ENCODE data around the gene QRICH1.

The QRICH1 gene

DNA sequence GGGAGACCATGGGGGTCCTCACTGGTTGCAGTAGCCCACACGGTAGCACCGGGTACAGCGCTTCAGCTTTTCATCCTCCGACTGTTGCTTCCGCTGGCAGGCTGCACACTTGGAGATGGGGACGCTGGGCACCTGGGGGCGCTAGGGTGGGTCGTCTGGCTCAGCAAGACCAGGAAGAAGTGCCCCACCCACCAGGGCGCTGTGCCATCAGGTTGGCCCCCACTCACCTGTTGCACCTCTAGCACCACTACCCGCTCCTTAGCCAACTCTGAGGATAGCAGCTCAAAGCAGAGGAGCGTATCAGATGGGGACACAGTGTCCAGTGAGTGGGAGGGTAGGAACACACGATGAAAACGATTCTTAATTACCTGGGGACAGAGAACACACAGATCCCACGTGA is 18.4 kb upstream of the QRICH1 start:
- DNase-seq, result no peak

DNA sequence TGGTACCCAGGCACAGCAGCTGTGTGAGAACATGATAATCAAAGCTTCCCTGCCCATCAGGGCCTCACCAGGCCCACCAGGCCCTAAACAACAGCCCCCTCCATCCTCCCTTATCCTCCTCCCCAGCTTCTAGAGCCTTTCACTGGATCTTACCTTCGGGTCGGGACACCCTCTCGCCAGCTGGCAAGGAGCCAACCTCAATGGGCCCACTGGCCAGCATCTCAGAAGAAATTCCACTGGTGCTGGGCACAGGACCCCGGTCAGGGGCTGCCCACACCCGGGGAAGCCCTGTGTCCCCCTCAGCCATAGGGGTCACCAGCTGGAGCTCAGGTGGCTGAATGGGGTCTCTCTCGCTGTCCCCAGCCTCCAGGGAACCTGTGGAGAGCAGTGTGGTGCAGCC is 17.5 kb upstream of the QRICH1 start:
- DNase-seq, result no peak

DNA sequence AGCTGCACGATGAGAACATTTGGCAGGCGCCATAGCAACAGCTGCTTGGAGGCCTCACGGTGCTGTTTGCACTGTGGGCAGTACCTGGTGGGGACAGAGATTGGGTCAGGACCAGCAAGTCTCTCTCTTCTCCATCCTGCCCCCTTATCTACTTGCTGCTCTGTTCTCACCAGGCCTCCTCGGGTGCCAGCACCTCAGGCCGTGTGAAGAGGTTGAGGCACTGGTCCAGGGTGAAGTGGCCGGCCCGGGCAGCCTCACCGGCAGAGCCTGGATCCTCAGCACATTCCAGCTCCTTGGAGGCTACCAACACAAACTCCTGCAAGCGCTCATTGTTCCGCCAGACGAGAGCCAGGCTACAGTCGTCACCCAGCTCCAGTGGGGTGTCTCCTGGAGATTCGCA is 16.9 kb upstream of the QRICH1 start:
- DNase-seq, result no peak

DNA sequence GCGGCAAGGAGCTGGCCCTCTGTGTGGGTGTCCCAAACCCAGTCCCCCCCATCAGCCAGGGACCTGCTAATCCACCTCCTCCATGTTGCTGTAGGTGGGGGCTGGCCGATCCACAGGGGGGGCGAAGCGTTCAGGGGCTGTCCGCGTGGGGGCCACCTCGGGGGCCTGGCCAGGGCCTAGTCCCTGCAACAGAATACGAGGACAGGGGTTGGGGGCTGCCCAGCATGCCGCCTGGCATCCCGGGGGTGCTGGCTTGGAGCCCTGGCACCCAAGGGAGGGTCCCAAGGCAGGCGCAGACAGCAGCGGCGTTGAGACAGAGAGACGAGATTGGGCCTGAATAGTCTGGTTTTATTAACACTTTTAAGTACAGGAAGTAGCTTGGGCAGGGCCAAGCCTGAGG is 14.5 kb upstream of the QRICH1 start:
- no peak for DNase-seq

DNA sequence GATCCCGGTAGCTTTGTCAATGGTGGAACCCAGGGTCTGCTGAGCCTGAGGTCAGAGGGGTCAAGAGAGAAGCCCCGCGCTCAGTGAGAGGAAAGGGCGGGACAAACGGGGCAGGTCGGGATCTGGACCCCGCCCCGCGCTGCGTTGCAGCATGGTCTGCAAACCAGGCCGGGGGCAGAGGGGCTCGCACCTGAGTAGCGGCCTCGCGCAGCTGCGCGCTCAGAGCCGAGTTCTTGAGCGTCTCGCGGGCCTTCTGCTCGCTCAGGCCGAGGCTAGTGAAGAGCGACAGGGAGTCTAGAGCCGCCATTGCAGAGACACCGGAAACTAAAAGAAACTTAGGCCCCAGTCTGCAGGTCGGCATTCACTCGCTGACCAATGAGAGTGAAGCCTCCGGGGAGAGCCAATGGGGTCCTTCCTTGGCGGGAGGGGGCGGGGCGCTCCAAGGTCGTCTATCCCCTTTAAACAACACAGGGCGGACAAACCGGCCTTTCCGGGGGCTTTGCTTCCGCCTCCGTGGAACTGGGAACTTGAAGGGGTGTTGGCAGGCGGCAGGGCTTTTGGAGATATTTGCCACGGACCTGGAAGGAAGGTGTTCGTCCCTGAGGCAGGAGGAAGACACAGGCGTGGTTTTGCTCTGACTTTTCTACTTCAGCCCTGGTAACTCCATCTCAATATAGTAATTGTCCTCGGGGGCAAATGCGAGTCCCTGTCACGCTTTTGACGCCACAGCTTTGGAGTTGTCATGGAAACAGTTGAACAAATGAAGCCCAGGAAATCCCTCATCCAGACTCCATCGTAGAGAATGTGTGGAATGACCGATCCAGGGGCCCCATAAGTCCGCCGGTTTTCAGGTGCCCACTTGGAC is 10.8 kb upstream of the QRICH1 start, which contains the start of gene QARS1:
Gene QARS1 (minus strand): TSS at position 331 of the 865 bp plus-strand sequence. CDS start 24 bp downstream, at position 307.
- DNase-seq, result peak; percentile 94

DNA sequence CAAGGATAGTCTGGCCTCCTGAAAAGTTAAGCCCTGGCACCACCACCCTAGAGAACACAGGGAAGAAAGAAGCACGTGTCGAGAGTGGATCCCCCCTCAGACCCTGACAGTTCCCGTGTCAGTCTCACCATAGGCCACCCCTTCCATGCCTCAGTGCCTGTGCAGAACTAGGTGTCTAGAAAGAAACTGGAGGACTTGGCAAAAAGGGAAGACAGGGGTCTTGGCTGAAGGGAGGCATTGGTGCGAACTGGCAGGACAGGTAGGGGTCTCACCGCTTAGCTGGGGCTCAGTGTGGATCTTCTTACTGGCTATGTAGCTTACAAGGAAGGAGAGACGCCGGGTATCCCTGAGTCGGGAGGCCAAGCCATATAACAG is 10.2 kb upstream of the QRICH1 start:
- DNase-seq, result no peak

DNA sequence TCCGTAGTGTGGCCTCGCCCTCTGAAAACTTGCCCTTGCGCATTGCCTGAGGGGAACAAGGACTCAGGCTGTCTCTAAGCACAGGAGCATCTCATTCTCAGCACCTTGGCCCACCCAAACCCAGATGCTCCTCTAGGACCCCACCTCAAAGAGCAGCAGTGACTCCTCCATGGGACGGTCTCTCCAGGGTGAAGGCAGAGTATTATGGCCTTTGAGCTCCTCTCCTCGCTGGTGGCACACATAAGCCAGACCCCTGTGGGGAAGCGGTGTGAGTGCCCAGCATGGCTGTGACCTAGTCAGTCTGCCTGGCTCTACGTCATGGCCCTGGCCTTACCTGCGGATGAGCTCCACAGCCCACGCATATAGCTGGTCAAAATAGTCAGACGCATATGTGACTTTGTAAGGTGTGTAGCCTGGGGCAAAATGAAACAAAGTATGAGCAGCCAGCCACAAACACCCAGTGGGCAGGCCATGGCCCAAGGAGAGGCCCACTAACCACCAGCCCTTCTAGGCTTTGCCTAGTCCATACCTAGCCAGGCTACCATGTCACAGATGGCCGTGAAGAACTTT is 6.3 kb upstream of the QRICH1 start:
- no peak for DNase-seq

DNA sequence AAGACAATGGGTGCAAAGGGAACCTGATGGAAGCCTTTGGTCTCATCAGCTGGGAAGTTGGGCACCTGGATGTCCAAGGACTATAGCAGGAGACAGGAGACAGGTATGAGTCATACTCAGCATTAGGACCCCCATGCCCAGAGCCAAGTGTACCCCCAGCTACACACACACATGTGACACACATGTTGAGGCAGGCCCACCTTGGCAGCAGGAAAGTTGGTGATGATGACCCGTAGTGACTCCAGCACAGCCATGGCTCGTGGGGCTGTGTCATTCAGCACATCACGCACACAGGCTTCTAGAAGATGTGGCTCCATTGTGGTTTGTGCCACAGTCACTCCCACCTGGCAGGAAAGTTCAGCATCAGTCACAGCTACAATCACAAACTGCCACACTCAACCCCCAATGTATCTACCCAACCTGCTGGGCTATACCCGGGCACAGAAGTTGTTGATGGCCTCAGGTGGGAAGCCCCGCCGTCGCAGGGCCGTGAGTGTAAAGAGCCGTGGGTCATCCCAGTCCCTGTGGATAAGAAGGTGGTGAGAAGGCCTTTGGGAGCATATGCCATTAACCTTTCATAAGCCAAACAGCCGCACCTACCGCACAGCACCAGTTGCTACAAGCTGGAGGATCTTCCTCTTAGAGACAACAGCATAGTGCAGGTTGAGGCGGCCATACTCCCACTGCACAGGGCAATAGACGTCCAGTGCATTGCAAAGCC is 5.2 kb upstream of the QRICH1 start:
- no peak for DNase-seq

DNA sequence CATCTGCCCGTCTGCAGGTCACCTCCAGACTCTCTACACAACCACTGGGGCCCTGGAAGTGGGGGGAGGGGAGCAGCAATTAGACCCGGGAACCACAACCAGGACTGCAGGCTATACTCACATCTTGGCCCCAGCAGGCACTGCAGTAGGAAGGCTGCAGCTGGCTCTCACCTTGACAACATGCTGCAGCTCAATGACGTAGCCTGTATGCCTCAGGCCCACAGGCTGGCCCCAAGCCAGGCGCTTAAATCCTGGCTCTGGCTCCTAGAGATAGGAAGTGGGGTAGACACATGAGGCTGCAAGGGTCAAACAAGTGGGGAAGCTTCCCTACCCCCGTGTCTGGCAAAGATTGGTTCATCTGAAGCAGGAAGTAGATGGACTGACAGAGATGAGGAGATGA is 4.6 kb upstream of the QRICH1 start:
- DNase-seq, result no peak

DNA sequence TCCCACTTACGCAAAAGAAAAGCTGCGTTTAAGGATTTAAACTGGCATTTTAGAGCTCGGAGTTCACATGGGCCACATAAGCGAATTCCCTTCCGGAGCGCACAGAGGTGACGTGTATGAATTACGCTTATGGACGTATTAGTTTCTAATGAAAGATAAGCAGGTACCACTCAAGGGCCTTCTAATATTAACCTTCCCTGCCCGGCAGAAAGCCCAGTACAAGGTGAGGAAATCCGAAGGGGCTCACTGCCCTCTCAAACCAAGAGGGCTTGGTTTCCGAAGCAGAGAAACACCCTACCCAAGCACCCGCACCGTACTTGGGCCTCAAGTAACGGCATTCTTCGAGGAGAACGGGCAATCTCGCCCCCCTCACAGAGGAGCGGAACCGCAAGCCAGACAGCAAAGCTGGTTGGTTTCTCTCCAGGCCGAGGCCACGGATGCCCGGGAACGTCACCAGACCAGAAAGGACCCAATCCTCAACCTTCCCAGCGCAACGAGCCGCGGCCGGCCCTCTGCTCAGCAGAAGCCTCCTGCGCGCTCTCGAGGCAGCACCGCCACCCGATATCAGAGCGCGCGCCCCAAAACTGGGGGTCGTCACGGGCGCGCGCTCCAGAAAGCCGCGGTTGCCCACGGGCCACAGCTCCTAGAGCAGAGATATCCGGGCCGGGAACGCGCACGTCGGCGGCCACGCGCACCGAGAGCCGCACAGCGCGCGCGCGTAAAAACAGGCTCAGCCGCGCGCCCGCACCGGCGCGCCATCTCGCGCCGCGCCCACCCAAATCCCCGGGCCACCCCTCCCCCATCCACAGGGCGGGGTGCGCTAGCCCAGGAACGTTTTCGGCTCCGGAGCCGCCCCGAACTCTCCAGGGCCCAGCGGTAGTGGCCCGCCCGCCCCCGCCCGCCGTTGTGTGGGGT is 676 bp downstream of the QRICH1 start:
- peak; percentile 78 for DNase-seq

DNA sequence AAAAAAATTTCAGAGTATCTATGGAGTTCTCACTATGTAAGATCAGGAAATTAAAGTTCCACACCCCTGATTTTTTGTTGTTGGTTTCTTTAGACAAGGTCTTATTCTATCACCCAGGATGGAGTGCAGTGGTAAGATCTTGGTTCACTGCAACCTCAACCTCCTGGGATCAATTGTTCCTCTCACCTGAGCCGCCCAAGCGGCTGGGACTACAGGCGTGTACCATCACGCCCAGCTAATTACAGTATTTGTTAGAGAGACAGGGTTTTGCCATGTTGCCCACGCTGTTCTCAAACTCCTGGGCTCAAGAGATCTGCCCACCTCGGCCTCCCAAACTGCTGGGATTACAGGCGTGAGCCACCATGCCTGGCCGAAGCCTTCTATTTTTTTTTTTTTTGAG is 12.4 kb downstream of the QRICH1 start:
- no peak for DNase-seq

DNA sequence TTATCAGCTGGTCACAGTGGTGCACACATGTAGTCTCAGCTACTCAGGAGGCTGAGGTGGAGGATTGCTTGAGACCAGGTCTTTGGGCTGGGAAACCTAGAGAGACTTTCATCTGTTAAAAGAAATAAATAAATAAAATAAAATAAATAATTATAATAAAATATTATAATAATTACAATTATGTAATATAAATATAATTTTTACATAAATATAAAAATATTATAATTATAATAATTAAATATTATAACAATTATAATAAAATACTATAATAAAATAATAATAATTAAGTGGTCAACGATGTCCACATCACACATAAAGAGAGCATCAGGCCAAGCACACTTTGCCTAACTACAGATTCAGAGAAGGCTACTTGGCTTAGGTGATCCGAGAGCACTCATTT is 14.6 kb downstream of the QRICH1 start:
- DNase-seq, result no peak

DNA sequence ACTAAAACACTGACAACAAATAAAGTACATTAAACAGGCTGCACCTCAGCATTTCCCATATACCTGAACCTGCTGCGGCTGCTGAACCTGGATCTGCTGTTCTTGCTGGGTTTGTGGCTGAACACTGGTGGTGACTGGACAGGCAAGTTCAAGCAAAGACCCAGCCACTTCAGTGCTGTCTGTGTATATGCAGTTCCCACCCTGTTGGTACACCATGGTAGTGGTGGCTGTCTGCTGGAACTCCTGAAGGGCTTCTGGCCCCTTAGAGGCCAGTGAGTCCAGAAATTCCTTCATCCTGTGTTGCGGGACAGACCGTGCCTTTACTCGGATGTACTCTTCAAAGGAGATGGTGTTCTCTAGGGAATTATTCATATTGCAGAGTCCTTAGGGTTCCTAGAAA is 17.2 kb downstream of the QRICH1 start:
- DNase-seq, result no peak

DNA sequence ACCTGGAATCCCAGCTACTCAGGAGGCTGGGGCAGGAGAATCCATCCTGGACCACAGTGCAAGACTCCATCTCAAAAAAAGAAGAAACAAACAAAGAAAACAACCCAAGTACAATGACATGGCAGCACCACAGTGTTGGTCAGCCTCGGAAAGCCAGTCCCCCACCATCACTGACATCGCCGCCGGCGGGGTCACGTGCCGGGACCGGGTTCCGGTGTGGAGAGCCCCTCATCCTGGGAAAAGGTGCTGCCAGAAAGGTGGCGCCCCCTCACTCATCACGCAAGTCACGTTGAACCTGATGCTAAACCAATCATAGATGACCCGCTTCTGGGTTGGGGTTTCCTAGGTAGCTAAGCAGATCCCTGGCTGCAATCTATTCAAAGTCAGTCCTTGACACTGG is 17.8 kb downstream of the QRICH1 start:
- DNase-seq, result no peak

DNA sequence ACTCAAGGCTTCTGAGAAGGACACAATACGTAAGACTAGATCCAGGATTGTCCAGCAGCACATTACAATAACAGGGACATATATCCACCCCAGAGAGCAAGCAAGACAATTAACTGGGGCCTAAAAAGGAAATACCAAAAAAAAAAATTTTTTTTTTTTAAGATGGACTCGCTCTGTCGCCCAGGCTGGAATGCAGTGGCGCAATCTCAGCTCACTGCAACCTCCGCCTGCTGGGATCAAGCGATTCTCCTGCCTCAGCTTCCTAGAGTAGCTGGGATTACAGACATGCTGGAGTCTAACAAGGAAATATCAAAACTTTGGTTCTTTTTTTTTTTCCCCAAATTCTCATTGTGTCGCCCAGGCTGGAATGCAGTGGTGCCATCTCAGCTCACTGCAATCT is 35.9 kb downstream of the QRICH1 start:
- DNase-seq, result no peak

DNA sequence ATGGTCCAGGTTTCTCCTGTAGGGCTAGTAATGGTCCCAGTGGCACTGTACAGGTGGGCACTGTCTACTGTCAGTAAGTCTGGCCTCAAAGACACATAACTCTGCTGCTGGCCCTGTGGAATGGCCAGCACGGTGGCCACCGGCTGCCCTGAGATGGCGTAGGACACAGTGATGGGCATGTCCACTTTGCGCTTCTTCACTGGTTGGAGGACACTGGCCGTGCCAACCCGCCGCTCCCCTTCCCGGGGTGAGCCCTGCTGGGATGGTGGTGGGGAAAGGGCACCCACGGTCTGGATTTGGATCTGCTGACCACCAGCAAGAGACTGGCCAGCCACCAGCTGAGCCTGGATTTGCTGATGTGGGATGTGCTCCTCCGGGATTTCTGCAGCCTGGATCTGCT is 36.6 kb downstream of the QRICH1 start:
- DNase-seq, result no peak

DNA sequence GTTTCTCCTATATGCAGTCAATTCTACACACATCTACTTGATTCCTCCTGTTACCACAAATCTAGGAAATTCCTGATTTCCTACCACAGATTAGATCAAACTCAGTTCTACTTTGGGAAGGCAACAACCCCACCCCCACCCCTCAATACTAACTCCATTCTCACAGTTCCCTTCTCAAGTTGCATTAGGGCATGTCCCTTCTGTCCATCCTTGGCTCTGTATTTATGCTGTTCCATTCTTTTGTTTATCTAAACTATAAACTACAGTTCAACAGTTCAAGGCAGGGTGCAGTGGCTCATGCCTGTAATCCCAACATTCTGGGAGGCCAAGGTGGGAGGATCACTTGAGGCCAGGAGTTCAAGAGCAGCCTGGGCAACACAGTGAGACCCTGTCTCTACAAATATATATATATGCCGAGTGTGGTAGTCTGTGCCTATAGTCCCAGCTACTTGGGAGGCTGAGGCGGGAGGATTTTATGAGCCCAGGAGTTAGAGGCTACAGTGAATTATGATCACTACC is 39.5 kb downstream of the QRICH1 start:
- DNase-seq, result no peak

DNA sequence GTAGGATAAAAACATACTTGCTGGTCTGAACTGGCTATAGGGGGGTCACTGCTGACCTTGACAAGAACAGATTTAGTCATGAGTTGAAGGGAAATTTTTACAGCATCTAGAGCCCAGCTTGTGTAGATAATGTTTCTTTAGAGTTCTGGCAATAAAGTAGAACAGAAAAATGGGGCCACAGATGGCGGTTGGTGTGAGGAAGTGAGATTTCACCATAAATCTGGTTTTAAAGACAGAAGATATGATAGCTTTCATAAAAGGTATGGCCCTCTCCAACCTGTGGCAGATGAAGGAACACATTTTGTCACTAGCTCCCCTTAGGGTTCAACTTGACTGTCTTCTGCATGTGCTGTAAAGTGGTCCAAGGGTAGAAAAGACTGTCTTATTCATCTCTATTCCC is 40.3 kb downstream of the QRICH1 start:
- DNase-seq, result no peak

DNA sequence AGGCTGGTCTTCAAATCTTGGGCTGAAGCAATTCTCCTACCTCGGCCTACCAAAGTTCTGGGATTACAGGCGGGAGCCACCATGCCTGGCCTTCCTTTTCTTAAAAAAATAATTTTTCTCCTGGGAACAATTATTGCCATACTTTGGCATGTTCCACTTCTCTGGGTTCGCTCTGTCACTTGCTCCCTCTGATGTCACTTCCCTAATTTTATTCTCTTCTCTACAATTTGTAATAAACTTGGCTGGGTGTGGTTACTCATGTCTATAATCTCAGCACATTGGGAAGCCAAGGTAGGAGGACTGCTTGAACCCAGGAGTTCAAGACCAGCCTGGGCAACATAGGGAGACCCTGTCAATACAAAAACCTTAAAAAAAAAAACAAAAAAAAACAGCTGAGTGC is 58.6 kb downstream of the QRICH1 start:
- DNase-seq, result no peak

DNA sequence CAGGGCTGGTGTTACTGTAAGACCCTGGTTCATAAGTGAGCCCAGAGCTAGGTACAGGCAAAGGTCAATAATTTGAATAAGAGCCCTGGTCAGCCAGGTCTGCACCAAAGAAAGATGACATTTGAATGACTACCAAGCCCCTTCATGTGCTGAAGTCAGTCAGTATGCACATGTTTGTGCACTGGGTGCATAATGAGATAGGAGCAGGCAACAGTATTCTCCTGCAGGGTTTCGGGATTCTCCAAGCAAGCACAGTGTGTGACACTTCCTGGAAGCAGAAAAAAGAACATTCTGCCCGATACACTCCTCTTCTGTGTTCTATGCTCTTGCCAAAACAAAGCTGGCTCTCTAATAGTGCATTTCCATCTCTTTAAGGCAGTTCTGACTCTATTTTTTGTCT is 59.2 kb downstream of the QRICH1 start:
- no peak for DNase-seq

DNA sequence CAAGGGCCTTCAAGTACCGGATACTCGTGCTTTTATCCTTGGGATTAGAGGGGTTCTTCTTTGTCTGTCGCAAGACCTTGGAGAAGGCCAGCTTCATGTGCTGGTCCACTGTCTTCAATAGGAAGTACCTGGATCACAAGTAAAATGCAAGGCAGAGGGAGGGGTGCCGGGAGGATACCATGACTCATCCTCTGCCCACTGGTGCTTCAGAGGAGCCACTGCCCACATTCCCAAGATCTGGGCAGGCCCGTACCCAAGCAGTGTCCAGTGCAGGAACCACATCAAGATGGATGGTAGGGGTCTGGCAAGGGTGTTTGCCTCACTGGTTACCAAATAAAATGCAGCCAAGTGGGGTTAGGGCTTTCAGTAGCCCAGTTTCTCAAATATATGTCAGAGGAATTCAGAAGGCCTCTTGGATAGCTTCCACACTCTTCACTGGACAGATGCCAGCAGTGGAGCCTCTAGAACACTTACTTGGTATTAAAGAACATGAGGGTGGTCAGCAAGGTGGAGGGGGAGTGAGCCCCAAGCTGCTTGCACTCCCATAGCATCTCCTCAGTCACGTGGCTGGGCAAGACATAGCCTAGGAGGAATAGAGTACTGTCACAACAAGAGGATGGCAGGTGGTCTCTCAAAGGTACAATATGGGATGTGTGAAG is 61.1 kb downstream of the QRICH1 start:
- DNase-seq, result peak; percentile 45

DNA sequence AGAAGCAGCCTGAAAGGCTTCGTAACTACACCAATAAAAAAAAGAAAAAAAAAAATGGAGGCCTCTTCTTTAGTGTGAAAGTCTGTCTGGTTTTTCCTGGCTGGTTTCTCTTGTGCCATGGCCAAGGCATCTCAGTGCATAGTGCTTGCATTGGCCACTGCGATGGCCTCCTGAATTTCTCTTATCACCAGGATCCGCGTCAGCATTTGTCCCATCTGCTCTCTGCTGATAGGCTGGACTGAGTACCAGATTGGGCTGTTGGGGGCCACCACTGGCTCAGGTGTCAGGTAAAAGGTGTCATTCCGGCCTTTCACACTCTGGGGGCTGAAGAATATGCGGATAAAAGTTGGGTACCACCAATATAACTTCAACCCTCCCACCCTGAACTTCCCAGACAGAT is 63.5 kb downstream of the QRICH1 start:
- no peak for DNase-seq
